Neural crest cell (in vitro differentiated cells): Measurements from ENCODE around the gene IGDCC3. TPM values are rescaled to one million over a fixed set of nuclear protein-coding genes. Genes with fewer than 3 reads are reported as not detected.

ENCODE experiments used
- DNase-seq: peaks from one replicate; pipeline ENCODE4 v3.0.0; 2021; ENCODE audit warnings: low read depth, mixed read lengths, low spot score
- H3K27ac Mint-ChIP-seq: one replicate; pipeline ENCODE4 v1.8.0; 2021; ENCODE audit warnings: mild to moderate bottlenecking, mixed read lengths; ENCODE audit not compliant: unreplicated experiment
- H3K27me3 Mint-ChIP-seq: 2 replicates; pipeline ENCODE4 v1.8.0; 2021; ENCODE audit warnings: low read depth, mild to moderate bottlenecking, mixed read lengths
- H3K36me3 Mint-ChIP-seq: 2 replicates; pipeline ENCODE4 v1.8.0; 2021; ENCODE audit warnings: low read depth, mild to moderate bottlenecking, mixed read lengths
- H3K4me1 Mint-ChIP-seq: 2 replicates; pipeline ENCODE4 v1.8.0; 2021; ENCODE audit warnings: mixed read lengths
- H3K4me3 Mint-ChIP-seq: one replicate; pipeline ENCODE4 v1.8.0; 2021; ENCODE audit warnings: mild to moderate bottlenecking, mixed read lengths
- H3K9me3 Mint-ChIP-seq: 2 replicates; pipeline ENCODE4 v1.8.0; 2021; ENCODE audit warnings: mixed read lengths
- total RNA-seq: library from RNA; stranded (reverse); gene quantifications from 2 replicates; pipeline ENCODE4 v1.2.1, GENCODE V29; 2021
- TF ChIP-seq, protein P1 (sequence below): fragments of 200-600 bp; sonication (generic); conservative IDR thresholded peaks from 2 replicates; pipeline ENCODE4 v1.5.0; 2021; ENCODE audit warnings: antibody characterized with exemption, mild to moderate bottlenecking

IGDCC3 gene
- total RNA-seq, 1 donor from 2014 or later = 300 TPM

DNA sequence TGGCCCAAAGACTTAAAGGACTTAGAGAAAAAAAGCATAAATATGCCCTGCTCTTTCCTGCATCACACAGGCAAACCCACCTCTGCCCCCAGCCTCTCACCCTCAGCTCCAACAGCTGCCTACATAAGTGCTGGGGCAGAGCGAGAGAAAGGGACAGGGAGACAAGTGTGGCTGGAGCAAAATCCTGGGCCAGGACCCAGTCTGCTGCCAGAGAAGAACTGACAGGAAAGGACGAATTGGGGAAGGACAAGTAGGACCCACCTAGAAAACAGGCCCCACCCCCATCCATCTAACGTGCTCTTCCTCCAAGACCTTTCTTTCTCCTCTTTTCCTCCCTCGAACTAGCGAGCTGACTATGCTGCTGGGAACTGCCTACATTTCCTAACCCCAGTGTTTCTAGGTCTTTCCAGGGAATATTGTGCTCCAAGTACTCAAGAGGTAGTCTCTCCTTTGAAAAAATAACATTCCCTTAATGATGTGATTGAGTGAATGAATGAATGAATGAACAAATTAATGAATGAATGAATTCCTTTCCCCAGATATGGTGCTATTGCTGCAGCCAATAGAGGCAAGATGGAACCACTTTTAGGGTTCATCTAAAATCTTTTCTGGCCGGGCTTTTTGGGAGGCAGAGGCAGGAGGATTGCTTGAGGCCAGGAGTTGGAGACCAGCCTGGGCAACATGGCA, 26.5 kb upstream of the IGDCC3 start:
- Mint-ChIP-seq H3K27ac (peak overlapping the region; percentile 73), H3K4me1 (peaks cover 13% of the 10 kb centered on the region), H3K9me3 (no peaks in the 10 kb centered on the region), H3K36me3 (no peaks in the 10 kb centered on the region), H3K4me3 (no peak overlapping the region), H3K27me3 (no peaks in the 10 kb centered on the region)
- TF ChIP-seq, protein P1, sequence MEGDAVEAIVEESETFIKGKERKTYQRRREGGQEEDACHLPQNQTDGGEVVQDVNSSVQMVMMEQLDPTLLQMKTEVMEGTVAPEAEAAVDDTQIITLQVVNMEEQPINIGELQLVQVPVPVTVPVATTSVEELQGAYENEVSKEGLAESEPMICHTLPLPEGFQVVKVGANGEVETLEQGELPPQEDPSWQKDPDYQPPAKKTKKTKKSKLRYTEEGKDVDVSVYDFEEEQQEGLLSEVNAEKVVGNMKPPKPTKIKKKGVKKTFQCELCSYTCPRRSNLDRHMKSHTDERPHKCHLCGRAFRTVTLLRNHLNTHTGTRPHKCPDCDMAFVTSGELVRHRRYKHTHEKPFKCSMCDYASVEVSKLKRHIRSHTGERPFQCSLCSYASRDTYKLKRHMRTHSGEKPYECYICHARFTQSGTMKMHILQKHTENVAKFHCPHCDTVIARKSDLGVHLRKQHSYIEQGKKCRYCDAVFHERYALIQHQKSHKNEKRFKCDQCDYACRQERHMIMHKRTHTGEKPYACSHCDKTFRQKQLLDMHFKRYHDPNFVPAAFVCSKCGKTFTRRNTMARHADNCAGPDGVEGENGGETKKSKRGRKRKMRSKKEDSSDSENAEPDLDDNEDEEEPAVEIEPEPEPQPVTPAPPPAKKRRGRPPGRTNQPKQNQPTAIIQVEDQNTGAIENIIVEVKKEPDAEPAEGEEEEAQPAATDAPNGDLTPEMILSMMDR = no peak
- DNase-seq = no peak

DNA sequence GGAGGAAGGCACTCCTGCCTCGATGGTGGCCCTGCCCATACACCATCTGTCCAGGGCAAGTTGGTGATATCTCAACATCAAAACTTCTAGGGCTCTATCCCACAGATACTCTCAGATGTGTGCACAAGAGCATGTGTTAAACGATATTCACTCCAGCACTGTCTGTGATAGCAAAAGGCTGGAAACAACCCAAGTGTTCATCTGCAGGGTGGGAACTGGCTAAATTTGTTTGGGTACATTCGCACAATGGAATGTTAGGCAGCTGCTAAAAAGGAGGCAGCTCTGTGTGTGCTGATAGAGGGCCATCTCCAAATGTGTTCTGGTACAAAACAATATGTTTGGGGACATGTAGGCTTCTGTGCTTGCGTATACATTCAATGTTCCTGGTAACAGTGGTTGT, 25.2 kb upstream of the IGDCC3 start:
- TF ChIP-seq, protein P1 = no peak
- H3K4me3 Mint-ChIP-seq = no peak overlapping the region
- peaks cover 13% of the 10 kb centered on the region for H3K4me1 Mint-ChIP-seq
- no peak for DNase-seq
- no peak overlapping the region for H3K27ac Mint-ChIP-seq
- H3K36me3 Mint-ChIP-seq = no peaks in the 10 kb centered on the region
- no peaks in the 10 kb centered on the region for H3K27me3 Mint-ChIP-seq
- H3K9me3 Mint-ChIP-seq = no peaks in the 10 kb centered on the region

DNA sequence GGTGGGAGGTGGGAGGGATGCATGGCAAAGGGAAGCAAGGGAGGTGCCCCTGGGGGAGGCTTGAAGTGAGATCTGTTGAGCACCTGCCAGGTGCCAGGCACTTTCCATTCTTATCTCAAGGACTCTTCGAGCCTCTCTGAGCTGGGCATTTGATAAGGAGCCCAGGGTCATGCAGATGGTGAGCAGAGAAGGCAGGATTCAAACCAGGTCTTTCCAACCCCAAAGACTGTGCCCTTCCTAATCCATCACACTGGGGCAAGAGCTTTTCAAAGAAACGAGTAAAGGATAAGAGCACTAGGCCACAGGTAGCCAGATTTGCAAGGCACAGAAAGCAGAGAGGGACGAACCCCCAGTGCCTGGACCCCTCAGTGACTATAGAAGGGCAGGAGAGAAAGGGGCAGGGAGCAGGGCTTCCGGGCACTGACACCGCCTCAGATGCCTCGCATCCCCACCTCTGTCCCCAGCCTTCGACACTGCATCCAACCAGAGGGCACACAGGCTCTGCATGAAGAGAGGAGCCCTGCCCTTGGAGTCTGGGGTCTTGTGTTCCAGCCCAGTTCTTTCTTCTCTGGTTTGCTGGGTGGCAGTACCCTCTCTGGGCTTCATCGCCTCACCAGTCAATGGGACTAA, 23.9 kb upstream of the IGDCC3 start:
- no peak for DNase-seq
- H3K36me3 Mint-ChIP-seq = no peaks in the 10 kb centered on the region
- no peak overlapping the region for H3K27ac Mint-ChIP-seq
- no peak overlapping the region for H3K4me3 Mint-ChIP-seq
- peaks cover 3% of the 10 kb centered on the region for H3K27me3 Mint-ChIP-seq
- H3K9me3 Mint-ChIP-seq = no peaks in the 10 kb centered on the region
- TF ChIP-seq, protein P1 = no peak
- H3K4me1 Mint-ChIP-seq = peaks cover 13% of the 10 kb centered on the region

DNA sequence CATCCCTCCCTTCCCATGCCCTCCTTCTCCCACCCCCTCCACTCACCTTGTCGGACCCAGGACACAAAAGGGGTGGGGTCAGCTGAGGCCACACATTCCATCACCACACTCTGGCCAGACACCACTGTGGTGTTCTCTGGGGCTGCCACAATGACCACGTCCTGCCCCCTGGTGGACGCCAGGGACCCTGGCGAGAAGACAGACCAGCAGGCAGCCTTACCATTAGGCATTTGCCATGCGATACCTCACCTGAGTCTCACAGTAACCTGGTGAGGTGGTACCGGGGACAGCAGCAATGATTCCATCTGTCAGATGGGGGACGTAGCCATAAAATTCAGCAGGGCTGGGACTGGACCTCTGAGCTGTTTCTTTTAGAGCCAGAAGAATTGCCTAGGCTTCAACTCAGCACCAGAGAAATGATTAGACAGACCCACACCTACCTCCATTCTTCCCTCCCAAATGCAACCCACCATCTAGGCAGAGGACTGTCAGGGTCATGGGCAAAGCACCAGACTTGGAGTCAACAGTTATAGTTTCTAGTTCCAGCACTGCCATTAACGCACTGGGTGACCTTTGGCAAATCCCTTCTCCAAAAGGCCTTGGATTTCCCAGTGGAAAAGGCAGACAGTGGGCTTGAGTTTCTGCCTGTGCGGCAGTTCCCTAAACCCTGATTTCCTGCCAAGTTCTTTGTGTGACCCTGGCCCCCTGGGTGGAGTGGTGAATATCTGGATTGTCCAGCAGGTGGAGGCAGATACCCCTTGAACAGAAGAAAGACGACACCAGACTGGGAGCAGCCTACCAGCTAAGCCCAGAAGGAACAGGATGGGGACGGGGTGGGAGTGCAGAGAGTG, 23.2 kb upstream of the IGDCC3 start:
- Mint-ChIP-seq H3K4me3 (no peak overlapping the region), H3K27ac (peak overlapping the region; percentile 99), H3K36me3 (no peaks in the 10 kb centered on the region), H3K9me3 (no peaks in the 10 kb centered on the region), H3K27me3 (peaks cover 3% of the 10 kb centered on the region), H3K4me1 (peaks cover 13% of the 10 kb centered on the region)
- TF ChIP-seq, protein P1 = peak; percentile 69
- DNase-seq = peak; percentile 78

DNA sequence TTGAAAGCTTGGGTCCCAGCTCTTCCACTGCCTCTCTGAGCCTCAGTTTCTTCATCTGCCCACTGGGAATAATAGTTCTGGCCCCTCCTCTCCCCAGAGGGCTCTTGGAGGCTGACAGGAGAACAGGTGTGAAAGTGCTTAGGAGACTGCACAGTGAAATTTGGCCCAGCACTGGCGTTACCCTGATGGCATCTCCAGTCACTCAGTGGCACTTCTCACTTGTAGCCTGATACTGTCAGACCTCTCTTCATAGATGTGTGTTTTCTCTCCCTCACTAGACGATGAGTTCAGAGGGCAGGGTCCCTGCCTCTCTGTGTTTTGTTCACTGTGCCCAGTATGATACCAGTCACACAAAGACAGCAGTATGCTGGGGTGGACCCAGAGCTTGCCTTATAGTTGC, 22.2 kb upstream of the IGDCC3 start:
- H3K4me1 Mint-ChIP-seq = peaks cover 13% of the 10 kb centered on the region
- no peak for DNase-seq
- H3K36me3 Mint-ChIP-seq = no peaks in the 10 kb centered on the region
- H3K27me3 Mint-ChIP-seq = peaks cover 3% of the 10 kb centered on the region
- H3K27ac Mint-ChIP-seq = no peak overlapping the region
- no peaks in the 10 kb centered on the region for H3K9me3 Mint-ChIP-seq
- no peak overlapping the region for H3K4me3 Mint-ChIP-seq
- TF ChIP-seq, protein P1 = no peak
